ENCODE measurements around the gene MMAA.

- TF ChIP-seq CTCF (conservative IDR thresholded peaks at IDR 0.05; ENCODE audit: low read depth in 2 of 2) (peak; percentile 91 to 93), POLR2AphosphoS5 (IDR thresholded peaks at IDR 0.05; ENCODE audit: low read depth) (no peak), REST (IDR thresholded peaks at IDR 0.05; ENCODE audit: unreplicated experiment) (no peak), EZH2 (IDR thresholded peaks at IDR 0.05; ENCODE audit: low read depth, unreplicated experiment) (no peak), ZNF114 (CRISPR knock-in tag; IDR thresholded peaks at IDR 0.05) (no peak), CREB1 (CRISPR knock-in tag; IDR thresholded peaks at IDR 0.05; ENCODE audit: low read depth) (no peak), EZH2phosphoT487 (IDR thresholded peaks at IDR 0.05; ENCODE audit: unreplicated experiment) (no peak), ETS1 (IDR thresholded peaks at IDR 0.05) (no peak), STAT1 (IDR thresholded peaks at IDR 0.05; ENCODE audit: unreplicated experiment) (no peak), ZNF331 (CRISPR knock-in tag; IDR thresholded peaks at IDR 0.05; ENCODE audit: low read depth) (no peak), JUNB (IDR thresholded peaks at IDR 0.05; ENCODE audit: unreplicated experiment) (no peak)
Measured at GRCh38 chr4:145609481-145610427, 9.4 kb upstream of the MMAA start.

All from GM23338 (cell line).